Measurements from ENCODE around the gene UBE3B. TPM values are rescaled to one million over a fixed set of nuclear protein-coding genes. Genes with fewer than 3 reads are reported as not detected.

UBE3B gene
- total RNA-seq, 4 donors from 2014 or later, result 45.2 to 63.6 (median 62.8) TPM

- no peak for ATAC-seq
- Histone ChIP-seq H3K4me3 (no peak overlapping the region), H3K36me3 (peaks cover 8 to 99% of the 10 kb centered on the region in 2 donors), H3K9me3 (no peaks in the 10 kb centered on the region), H3K4me1 (no peaks in the 10 kb centered on the region), H3K27ac (no peak overlapping the region), H3K27me3 (no peaks in the 10 kb centered on the region)
- no peak for TF ChIP-seq CTCF (IDR thresholded peaks at IDR 0.05)
- TF ChIP-seq POLR2A (IDR thresholded peaks at IDR 0.05), result no peak
- TF ChIP-seq EP300 (IDR thresholded peaks at IDR 0.05), result no peak
- TF ChIP-seq POLR2AphosphoS5 (IDR thresholded peaks at IDR 0.05), result no peak
Measured at GRCh38 chr12:109493090-109493489, 15.7 kb downstream of the UBE3B start.

- Histone ChIP-seq H3K4me3 (no peak overlapping the region), H3K27ac (no peak overlapping the region), H3K36me3 (peaks cover 3 to 99% of the 10 kb centered on the region in 2 donors), H3K4me1 (no peaks in the 10 kb centered on the region), H3K9me3 (no peaks in the 10 kb centered on the region), H3K27me3 (no peaks in the 10 kb centered on the region)
- WGBS, 2 donors (ENCODE audit: low coverage in 1 of 2), result 90 to 100% methylated on average over 1 of the region's 1 CpG
- no peak for ATAC-seq
- TF ChIP-seq POLR2A (IDR thresholded peaks at IDR 0.05) (no peak), EP300 (IDR thresholded peaks at IDR 0.05) (no peak), POLR2AphosphoS5 (IDR thresholded peaks at IDR 0.05) (no peak), CTCF (IDR thresholded peaks at IDR 0.05) (no peak)
Measured at GRCh38 chr12:109493938-109494337, 16.5 kb downstream of the UBE3B start.

GRCh38 chr12:109494348-109494881, 17.0 kb downstream of the UBE3B start:
- Histone ChIP-seq H3K4me3 (no peak overlapping the region), H3K36me3 (peaks cover 0 to 99% of the 10 kb centered on the region in 2 donors), H3K27ac (no peak overlapping the region), H3K27me3 (no peaks in the 10 kb centered on the region), H3K4me1 (no peaks in the 10 kb centered on the region), H3K9me3 (no peaks in the 10 kb centered on the region)
- TF ChIP-seq EP300 (IDR thresholded peaks at IDR 0.05), result no peak
- no peak for TF ChIP-seq POLR2AphosphoS5 (IDR thresholded peaks at IDR 0.05)
- TF ChIP-seq POLR2A (IDR thresholded peaks at IDR 0.05), result no peak
- no peak for TF ChIP-seq CTCF (IDR thresholded peaks at IDR 0.05)
- ATAC-seq, result no peak
- WGBS, 2 donors (ENCODE audit: low coverage in 1 of 2), result 87 to 93% methylated on average over 6 to 7 of the region's 7 CpGs

GRCh38 chr12:109495012-109495411, 17.6 kb downstream of the UBE3B start:
- Histone ChIP-seq H3K27ac (no peak overlapping the region), H3K36me3 (peaks cover 0 to 99% of the 10 kb centered on the region in 2 donors), H3K4me3 (no peak overlapping the region), H3K27me3 (no peaks in the 10 kb centered on the region), H3K4me1 (no peaks in the 10 kb centered on the region), H3K9me3 (no peaks in the 10 kb centered on the region)
- no peak for TF ChIP-seq POLR2AphosphoS5 (IDR thresholded peaks at IDR 0.05)
- TF ChIP-seq CTCF (IDR thresholded peaks at IDR 0.05), result no peak
- TF ChIP-seq EP300 (IDR thresholded peaks at IDR 0.05), result no peak
- TF ChIP-seq POLR2A (IDR thresholded peaks at IDR 0.05), result no peak
- ATAC-seq, result no peak

- Histone ChIP-seq H3K4me3 (no peak overlapping the region), H3K27ac (no peak overlapping the region), H3K27me3 (no peaks in the 10 kb centered on the region), H3K4me1 (no peaks in the 10 kb centered on the region), H3K9me3 (no peaks in the 10 kb centered on the region), H3K36me3 (peaks cover 5 to 99% of the 10 kb centered on the region in 2 donors)
- no peak for ATAC-seq
- TF ChIP-seq CTCF (IDR thresholded peaks at IDR 0.05), result no peak
- no peak for TF ChIP-seq POLR2AphosphoS5 (IDR thresholded peaks at IDR 0.05)
- TF ChIP-seq POLR2A (IDR thresholded peaks at IDR 0.05), result no peak
- TF ChIP-seq EP300 (IDR thresholded peaks at IDR 0.05), result no peak
Measured at GRCh38 chr12:109496306-109496705, 18.9 kb downstream of the UBE3B start.
